ENCODE results near the gene KHDRBS2. TPM values are rescaled to one million over a fixed set of nuclear protein-coding genes. Genes with fewer than 3 reads are reported as not detected.

The KHDRBS2 gene
- total RNA-seq, 2 donors from 2014 or later, result 0.18 to 0.91 TPM

DNA sequence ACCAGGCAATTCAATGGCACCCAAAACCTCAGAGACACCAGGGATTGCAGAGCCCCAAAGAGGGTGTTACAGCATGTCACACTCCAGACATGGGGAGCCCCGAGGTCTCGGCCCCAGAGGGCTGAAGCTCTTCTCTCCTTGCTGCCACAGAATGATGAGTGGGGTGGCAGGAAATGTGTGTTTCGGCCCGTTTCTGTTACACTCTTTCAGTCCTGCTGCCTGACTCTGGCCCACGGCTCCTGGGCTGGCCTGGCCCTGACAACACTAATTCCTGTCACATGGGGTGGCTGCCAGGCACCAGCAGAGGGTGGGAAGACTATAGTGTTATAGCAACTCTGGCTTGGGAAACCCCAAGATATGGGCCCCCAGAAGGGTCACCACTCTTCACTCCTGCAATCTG, 183.6 kb downstream of the KHDRBS2 start:
- no peaks in the 10 kb centered on the region for H3K4me1 ChIP-seq (replicated peaks)
- intact Hi-C loops (cut with DNase I), result no loop called here

DNA sequence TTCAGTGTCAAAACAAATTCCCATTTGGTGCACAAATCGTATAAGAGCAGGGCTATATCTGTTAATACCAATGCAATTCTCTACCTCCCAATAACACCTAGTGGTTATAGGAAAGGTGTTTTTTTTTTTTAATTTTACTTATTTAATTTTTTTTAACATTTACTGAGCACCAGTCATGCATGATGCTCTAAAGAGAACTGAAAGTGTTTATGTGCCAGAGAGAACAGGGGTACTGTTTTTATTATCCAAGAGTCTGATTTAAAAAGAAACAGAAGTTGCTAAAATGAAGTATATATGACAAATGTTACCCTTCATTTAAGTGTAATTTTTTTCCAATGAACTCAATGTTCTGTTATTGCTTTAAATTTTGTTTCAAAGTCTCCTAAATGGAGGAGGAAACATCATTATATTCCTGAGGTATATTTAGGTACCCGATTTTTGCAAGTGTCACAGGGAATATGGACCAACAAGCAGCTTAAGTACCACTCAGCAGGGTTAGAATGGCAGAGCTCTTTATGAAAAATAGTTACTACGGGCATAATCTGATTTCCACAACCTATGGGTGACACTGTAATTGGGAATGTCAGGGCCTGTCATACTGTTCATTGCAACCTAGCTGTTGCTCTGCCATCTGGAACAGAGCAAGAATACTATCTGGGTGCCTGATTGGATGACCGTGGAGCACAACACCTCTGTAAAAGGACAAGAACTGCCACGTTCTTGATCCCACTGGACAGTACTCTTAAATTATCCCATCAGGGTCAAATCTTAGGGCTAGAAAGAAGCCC, 195.4 kb downstream of the KHDRBS2 start:
- TF ChIP-seq POLR2AphosphoS5 (IDR thresholded peaks at IDR 0.05) (no peak), POLR2A (IDR thresholded peaks at IDR 0.05) (no peak)
- 82% methylated on average over 5 of the region's 5 CpGs for WGBS
- DNase-seq (ENCODE audit: low spot score), result no peak
- Histone ChIP-seq H3K4me1 (replicated peaks) (no peaks in the 10 kb centered on the region), H3K4me3 (no peak overlapping the region), H3K27ac (no peak overlapping the region), H3K9me3 (no peaks in the 10 kb centered on the region), H3K36me3 (no peaks in the 10 kb centered on the region), H3K27me3 (replicated peaks; ENCODE audit: insufficient read depth) (no peaks in the 10 kb centered on the region)
- intact Hi-C loops (cut with DNase I), result no loop called here

More for the DNA sequence above, 183.6 kb downstream of the KHDRBS2 start:
- 81% methylated on average over 5 of the region's 5 CpGs for WGBS
- DNase-seq (ENCODE audit: low spot score), result no peak
- Histone ChIP-seq H3K27me3 (replicated peaks; ENCODE audit: insufficient read depth) (no peaks in the 10 kb centered on the region), H3K36me3 (no peaks in the 10 kb centered on the region), H3K9me3 (no peaks in the 10 kb centered on the region), H3K27ac (no peak overlapping the region), H3K4me3 (no peak overlapping the region)
- TF ChIP-seq, protein P1, sequence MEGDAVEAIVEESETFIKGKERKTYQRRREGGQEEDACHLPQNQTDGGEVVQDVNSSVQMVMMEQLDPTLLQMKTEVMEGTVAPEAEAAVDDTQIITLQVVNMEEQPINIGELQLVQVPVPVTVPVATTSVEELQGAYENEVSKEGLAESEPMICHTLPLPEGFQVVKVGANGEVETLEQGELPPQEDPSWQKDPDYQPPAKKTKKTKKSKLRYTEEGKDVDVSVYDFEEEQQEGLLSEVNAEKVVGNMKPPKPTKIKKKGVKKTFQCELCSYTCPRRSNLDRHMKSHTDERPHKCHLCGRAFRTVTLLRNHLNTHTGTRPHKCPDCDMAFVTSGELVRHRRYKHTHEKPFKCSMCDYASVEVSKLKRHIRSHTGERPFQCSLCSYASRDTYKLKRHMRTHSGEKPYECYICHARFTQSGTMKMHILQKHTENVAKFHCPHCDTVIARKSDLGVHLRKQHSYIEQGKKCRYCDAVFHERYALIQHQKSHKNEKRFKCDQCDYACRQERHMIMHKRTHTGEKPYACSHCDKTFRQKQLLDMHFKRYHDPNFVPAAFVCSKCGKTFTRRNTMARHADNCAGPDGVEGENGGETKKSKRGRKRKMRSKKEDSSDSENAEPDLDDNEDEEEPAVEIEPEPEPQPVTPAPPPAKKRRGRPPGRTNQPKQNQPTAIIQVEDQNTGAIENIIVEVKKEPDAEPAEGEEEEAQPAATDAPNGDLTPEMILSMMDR (IDR thresholded peaks at IDR 0.05), result no peak
- TF ChIP-seq POLR2A (IDR thresholded peaks at IDR 0.05) (no peak), POLR2AphosphoS5 (IDR thresholded peaks at IDR 0.05) (no peak)

DNA sequence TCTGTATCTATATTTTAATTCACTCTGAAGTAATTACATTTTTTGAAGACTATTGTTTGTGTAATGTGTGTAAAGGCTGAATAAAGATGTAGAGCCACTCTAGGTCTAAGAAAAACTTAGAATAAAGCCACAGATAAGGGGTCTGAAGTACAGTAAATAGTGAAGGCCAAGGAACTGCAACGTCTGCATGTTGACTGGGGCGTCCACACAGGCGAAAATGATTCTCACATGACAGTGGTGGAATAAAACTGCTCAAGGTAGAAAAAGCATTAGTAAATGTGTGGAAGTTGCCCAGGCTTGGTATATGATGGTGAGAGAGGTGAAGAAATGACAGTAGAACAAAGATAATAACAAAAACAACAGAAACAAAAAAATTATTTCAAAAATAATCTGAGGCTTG, 196.2 kb downstream of the KHDRBS2 start:
- intact Hi-C loops (cut with DNase I), result no loop called here
- H3K27ac ChIP-seq, result no peak overlapping the region
- 86% methylated on average over 3 of the region's 3 CpGs for WGBS
- H3K4me3 ChIP-seq, result no peak overlapping the region
- TF ChIP-seq POLR2AphosphoS5 (IDR thresholded peaks at IDR 0.05) (no peak), POLR2A (IDR thresholded peaks at IDR 0.05) (no peak)
- TF ChIP-seq, protein P1 (IDR thresholded peaks at IDR 0.05), result no peak
- no peaks in the 10 kb centered on the region for H3K27me3 ChIP-seq (replicated peaks; ENCODE audit: insufficient read depth)
- no peaks in the 10 kb centered on the region for H3K4me1 ChIP-seq (replicated peaks)
- H3K36me3 ChIP-seq, result no peaks in the 10 kb centered on the region
- DNase-seq (ENCODE audit: low spot score), result no peak
- no peaks in the 10 kb centered on the region for H3K9me3 ChIP-seq

DNA sequence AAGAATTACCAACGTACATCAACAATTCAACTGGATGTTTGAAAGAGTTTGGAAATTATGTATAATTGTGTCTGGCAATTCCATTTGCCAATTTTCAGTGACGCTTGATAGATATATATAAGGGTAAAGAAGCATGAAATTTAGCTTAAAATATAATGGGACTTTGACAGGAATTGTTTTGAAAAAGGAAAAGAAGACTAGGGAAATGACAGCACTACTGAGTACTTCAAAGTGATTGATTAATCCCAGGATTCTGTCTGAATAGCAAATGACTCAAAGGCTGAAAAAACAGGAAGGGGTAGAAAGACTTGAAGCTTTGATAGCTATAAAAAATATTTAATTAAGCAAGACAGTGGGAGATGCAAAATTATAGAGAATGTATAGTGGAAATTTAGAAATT, 200.0 kb downstream of the KHDRBS2 start:
- TF ChIP-seq POLR2AphosphoS5 (IDR thresholded peaks at IDR 0.05), result no peak
- no peak for TF ChIP-seq POLR2A (IDR thresholded peaks at IDR 0.05)
- TF ChIP-seq, protein P1 (IDR thresholded peaks at IDR 0.05), result no peak
- intact Hi-C loops (cut with DNase I), result no loop called here
- Histone ChIP-seq H3K4me1 (replicated peaks) (no peaks in the 10 kb centered on the region), H3K36me3 (no peaks in the 10 kb centered on the region), H3K9me3 (no peaks in the 10 kb centered on the region), H3K27ac (no peak overlapping the region), H3K27me3 (replicated peaks; ENCODE audit: insufficient read depth) (no peaks in the 10 kb centered on the region), H3K4me3 (no peak overlapping the region)
- 25% methylated on average over 2 of the region's 2 CpGs for WGBS
- DNase-seq (ENCODE audit: low spot score), result no peak

DNA sequence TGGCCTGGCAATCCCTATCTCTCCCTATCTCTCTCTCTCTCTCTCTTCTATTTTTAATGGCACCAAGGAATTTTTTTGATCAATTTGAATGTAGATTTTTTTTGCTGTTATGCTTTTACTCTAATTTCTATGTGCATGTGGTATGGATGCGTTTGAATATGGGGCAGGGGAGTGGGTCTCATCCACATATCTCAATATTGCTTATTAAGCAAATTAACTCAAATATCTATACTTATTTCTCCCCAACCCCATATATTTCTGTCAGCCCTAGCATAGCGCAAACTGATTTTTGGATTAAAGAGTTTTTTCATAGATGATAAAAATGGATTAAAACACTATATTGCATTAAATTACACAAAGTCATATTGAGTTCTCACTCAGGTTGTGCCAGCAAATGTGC, 210.2 kb downstream of the KHDRBS2 start:
- TF ChIP-seq POLR2A (IDR thresholded peaks at IDR 0.05) (no peak), POLR2AphosphoS5 (IDR thresholded peaks at IDR 0.05) (no peak)
- TF ChIP-seq, protein P1 (IDR thresholded peaks at IDR 0.05), result no peak
- Histone ChIP-seq H3K4me3 (no peak overlapping the region), H3K27me3 (replicated peaks; ENCODE audit: insufficient read depth) (no peaks in the 10 kb centered on the region), H3K27ac (no peak overlapping the region), H3K36me3 (no peaks in the 10 kb centered on the region), H3K4me1 (replicated peaks) (no peaks in the 10 kb centered on the region), H3K9me3 (no peaks in the 10 kb centered on the region)
- intact Hi-C loops (cut with DNase I), result no loop called here
- DNase-seq (ENCODE audit: low spot score), result no peak
- WGBS, result 95% methylated on average over 2 of the region's 2 CpGs
